Suprapubic skin (tissue), 4 donors: ENCODE measurements around the gene RPH3AL.

ENCODE experiments used
- EP300 ChIP-seq: sonication (generic); formaldehyde crosslinking; IDR thresholded peaks from one replicate; pipeline ENCODE4 v1.6.1; 2017; ENCODE audit warnings: antibody characterized with exemption
- POLR2A ChIP-seq, 2 donors: fragments of 450-650 bp; IDR thresholded peaks; one replicate each; pipeline ENCODE4 v1.6.1; 2017; ENCODE audit warnings: antibody characterized with exemption in 2 of 2, mild to moderate bottlenecking in 2 of 2, moderate library complexity in 2 of 2
- POLR2AphosphoS5 ChIP-seq, 3 donors: sonication (generic); formaldehyde crosslinking; IDR thresholded peaks; one replicate each; pipeline ENCODE4 v1.6.1; 2017; ENCODE audit warnings: antibody characterized with exemption in 3 of 3
- TF ChIP-seq, protein P1 (sequence below), 2 donors: fragments of 200-600 bp in 1 of 2; fragments of 450-650 bp in 1 of 2; sonication (generic) in 1 of 2; IDR thresholded peaks; one replicate each; pipeline ENCODE4 v1.5.1; 2016 to 2019; ENCODE audit warnings: antibody characterized with exemption in 2 of 2, mild to moderate bottlenecking in 1 of 2, moderate library complexity in 1 of 2

DNA sequence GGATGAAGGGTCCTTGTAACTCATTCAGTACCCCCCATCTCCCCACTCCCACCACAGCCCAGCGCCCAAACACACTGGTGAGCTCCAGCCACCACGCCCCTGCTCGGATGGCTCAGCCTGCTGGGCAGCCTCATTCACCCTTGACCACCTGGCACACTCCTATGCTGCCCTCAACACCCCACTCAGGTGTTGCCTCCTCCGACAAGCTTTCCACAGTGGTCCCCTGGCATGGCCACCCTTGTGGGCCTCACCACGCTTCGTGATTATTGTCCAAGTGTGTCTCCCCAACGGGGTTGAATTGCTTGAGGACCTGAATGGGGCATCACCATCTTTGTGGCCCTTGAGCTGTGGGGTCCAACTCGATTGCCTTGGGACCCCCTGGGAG lies 159.2 kb downstream of the RPH3AL start:
- TF ChIP-seq, protein P1, sequence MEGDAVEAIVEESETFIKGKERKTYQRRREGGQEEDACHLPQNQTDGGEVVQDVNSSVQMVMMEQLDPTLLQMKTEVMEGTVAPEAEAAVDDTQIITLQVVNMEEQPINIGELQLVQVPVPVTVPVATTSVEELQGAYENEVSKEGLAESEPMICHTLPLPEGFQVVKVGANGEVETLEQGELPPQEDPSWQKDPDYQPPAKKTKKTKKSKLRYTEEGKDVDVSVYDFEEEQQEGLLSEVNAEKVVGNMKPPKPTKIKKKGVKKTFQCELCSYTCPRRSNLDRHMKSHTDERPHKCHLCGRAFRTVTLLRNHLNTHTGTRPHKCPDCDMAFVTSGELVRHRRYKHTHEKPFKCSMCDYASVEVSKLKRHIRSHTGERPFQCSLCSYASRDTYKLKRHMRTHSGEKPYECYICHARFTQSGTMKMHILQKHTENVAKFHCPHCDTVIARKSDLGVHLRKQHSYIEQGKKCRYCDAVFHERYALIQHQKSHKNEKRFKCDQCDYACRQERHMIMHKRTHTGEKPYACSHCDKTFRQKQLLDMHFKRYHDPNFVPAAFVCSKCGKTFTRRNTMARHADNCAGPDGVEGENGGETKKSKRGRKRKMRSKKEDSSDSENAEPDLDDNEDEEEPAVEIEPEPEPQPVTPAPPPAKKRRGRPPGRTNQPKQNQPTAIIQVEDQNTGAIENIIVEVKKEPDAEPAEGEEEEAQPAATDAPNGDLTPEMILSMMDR (IDR thresholded peaks at IDR 0.05) = no peak
- TF ChIP-seq POLR2A (IDR thresholded peaks at IDR 0.05) = no peak
- TF ChIP-seq EP300 = no peak
- no peak for TF ChIP-seq POLR2AphosphoS5 (IDR thresholded peaks at IDR 0.05)
